Activated T-cell treated with anti-CD3 and anti-CD28 coated beads for 48 hours (primary cell): Measurements from ENCODE around the gene CPVL.

ENCODE experiments used
- DNase-seq: peaks from one replicate; pipeline ENCODE4 v3.0.0-alpha.2; 2020; ENCODE audit warnings: low read depth

The CPVL gene

DNA sequence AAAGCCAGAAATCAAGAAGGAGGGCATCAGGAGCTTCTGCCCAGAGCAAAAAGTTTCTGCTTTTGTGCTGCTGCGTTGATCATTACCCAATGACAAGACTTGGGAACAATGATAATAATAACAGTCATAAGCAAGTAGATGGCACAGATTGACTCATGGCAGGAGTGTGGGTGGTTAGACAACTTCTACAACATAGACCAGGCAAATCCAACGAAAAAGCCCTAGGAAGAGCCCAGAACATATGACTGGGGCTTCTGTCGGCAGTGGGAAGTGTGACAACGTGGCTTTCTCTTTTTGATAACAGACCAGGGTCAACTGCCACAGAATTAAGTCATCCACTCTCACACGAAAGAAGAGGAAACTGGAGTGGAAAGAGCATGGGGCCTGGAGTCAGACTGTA lies 102.8 kb downstream of the CPVL start:
- DNase-seq: no peak

DNA sequence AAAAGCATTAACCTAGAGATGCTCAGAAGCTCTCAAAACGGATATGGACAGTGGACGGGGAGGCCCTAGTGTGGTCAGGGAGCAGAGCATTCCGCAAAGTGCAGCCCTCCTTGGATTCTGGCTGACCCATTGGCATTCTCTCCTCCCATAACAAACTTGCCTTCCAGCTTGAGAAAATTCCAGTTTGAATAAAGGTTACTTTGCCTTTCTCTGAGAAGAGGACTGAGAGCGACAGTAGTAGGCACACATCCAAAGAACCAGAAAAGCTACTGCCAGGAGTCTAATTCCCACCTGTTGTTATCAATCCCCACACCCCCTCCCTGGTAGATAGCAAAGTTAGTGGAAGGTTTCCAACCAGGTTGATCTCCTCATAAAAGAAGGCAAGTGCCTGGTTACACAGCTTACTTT lies 103.5 kb downstream of the CPVL start:
- DNase-seq: no peak

GRCh38 chr7:29041991-29042390 lies 104.3 kb downstream of the CPVL start:
- DNase-seq: no peak

- no peak for DNase-seq
Measured at GRCh38 chr7:29040579-29040925, 105.8 kb downstream of the CPVL start.

DNA sequence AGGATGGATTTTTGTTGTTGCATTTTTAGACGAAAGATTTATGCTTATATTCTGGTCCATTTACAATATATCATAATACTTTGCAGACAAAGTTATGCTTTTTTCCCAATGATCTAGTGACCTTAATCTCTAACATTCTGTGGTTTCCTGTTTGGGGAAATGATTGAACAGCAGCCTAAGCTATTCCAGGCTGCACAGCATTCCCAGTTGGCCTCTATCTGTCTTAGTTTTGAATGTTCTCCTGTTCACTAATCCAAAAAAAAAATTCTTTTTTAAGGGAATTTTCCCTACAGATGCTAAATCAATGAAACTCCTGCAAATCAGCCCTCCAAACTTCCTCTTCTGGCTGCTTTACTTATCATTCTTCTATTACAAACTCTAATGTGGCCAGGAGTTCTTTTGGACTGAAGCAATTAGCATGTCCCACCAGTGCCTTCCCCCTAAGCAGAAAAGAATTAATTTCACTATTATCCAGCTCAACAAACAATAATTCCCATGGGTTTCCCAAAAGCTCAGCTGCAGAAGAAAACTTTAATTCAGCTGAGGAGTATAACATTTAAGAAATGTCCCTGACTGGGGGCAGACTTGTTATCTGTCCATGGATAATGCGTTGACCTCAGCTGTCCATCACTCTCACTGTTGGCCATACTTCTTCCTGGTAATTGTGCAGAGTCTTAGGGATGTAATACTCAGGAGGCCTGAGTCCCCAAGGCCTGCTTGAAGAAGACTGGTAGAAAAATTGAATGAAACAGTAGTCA lies 106.3 kb downstream of the CPVL start:
- DNase-seq: no peak

DNA sequence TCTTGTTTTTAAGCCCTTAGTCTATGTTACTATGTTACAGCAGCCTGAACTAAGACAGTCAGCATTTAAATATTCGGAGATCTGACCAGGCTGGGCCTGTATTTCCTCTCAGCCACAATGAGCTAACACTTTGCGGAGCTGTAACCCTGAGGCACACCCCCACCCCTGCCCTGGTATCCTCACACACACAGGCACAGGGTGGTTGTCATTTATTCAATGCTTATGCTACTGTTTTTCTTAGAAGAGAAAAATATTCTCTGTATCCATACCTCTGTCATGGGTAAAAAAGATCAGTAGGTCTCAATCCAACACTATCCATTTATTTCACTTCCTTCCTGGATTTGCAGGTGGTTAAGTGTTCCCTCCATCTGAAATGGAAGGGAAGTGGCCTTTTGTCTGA lies 107.9 kb downstream of the CPVL start:
- DNase-seq: no peak

DNA sequence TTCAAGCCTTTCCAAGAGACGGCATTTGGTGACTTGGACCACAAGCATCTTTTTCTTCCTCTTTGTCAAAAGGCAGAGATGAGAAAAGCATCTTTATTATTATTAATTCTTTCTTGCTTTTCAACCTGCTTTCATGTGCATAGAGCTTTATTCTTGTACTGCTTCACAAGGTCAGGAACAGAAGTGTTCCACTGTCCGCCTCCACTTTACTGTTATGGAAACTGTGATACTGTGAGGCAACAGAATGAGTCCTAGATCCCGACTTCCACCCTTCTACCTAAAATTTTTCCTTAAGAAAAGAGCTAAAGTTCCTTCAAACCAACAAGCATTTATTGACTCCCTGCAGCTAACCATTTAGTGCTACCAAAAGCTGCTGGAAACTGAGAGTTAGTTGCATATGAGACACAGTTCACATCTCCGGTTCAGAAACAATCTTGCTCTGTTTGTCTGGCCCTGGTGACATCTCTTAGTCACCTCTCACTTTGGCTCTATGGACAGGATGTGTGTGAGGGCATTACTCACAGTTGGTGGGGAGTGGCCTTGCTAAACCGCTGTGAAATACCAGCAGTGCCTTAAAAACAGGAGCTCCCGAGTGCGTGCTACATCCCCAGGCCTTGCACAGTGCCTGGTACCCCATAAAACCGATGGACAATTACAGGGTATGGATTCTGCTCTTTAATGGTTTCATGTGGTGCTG lies 111.1 kb downstream of the CPVL start:
- DNase-seq: no peak

GRCh38 chr7:29033584-29033983 lies 112.8 kb downstream of the CPVL start:
- DNase-seq: no peak

GRCh38 chr7:29032146-29032545 lies 114.2 kb downstream of the CPVL start:
- DNase-seq: no peak

GRCh38 chr7:29030781-29031275 lies 115.5 kb downstream of the CPVL start:
- DNase-seq: no peak

DNA sequence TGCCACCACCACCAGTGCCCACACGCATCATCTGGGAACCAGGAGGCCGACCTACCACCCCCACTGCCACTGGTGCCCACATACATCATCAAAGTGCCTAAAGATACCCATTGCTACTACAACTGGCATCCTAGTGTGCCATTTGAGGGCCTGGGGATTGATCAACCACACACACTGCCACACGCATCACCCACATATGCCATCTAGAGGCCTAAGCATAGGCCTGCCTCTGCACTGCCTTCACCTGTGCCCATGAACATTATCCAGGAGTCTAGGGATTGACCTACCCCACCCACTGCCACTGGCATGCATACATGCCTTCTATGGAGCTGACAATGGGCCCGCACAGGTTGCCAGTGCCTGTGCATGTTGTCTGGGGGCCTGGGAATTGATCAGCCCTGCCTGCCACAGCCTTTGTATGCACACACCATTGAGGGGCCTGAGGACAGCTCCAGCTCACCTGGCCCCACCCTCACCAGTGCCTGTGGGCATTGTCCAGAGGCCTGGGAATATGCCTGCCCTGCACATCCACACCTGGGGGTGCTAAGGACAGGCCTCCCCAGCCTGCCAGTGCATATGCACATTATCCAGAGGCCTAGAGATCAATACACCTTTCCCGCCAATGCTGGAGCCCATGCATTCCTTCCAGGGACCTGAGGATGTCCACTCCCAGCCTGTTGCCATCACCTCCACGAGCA lies 123.9 kb downstream of the CPVL start:
- DNase-seq: no peak

DNA sequence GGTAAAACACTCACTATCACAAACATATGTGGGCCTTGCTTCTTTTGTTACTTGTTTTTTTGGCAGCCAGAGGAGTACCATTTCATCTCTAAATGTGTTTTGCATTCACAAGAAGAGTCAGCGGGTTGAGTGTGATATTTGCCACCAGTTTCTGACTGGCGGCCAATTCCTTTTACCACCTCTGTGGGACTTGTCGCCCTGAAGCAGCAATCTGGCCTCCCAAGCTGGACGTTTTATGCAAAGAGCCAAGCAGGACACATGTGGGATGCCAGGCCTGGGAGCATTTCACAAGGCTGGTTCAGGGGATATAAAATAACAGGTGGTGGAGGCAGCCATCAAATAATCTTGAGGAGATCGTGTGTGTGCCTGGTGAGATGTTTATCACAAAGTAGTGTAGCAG lies 126.4 kb downstream of the CPVL start:
- no peak for DNase-seq

DNA sequence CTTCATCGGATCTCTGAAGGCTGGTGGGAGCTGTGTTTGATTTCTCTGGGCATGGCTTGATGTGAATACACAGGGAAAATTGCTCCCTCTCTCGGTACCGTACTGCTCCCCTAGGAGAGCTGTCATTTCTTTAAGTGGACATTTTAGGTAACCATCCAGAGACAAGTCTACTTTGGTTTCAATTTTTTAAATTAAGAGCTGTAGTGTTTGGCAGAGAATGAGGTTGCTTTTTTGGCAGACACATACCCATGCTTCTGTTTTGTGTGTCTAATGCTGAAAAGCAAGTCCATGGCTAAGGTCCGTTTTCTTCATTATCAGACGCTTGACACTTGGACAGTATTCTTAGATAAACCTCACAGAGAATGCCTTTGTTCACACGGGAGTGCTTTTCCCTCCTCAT lies 127.0 kb downstream of the CPVL start:
- no peak for DNase-seq

- no peak for DNase-seq
Measured at GRCh38 chr7:29017713-29018112, 128.6 kb downstream of the CPVL start.

DNA sequence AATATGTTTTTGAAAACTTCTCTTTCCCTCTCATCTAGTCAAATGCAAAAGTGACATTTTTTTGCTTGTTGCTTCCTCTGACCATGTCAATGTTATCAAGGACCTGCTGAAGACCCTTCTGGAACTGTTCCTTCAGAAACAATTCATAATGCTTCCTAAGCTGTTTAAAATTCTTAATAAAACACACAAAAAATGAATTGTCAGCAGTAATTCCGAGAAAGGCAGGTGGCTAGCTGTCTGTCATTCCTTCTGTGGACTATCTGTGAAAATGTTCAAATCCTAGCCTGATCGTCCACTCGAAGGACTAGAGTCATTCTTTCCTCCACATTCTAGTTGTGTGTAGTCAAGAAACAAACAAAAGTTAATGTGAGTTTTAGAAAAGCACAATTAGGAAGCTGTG lies 131.6 kb downstream of the CPVL start:
- DNase-seq: no peak

DNA sequence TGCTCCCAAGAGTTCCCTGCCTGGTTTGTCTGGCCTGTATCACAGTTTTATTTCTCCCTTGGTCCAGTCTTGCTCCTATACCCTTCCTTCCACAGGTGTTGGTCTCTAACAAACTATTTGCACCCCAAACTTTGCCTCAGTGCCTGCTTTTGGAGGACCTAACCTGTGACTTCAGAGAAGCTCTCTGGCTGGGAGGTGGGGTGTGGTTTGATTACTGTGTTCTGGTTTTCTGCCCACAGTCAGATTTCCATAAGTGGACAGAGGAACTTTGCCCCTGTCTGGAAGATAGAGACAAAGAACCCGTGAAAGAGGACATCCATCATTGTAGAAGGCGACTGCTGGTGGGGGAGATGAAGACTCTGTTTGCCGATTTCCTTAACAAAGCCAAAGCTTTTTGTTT lies 132.4 kb downstream of the CPVL start:
- no peak for DNase-seq

DNA sequence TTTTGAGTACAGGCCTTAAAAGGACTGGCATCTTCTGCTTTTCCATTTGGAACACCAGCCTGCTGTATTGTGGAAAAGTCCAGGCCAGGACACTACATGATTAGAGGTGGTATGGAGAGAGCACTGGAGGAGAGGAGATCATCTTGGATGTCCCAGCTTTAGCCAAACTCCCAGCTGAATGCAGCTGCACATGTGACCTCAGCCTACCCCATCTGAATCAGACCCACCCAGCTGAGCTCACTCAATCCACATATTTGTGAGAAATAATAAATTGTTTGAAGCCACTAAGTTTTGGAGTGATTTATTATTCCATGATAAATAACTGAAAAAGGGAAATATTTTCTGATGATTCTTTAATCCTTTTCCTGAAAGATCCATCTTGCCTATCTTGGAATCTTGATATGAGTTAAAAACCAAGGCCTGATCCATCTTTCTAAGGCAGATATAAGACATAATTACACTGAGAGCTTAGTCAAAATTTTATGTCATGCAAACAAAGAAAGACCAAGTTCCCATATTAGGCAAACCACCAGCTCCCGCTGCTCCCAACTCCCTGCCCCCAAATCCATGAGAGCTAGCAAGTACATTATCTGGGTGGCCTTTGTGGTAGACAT lies 133.1 kb downstream of the CPVL start:
- no peak for DNase-seq

DNA sequence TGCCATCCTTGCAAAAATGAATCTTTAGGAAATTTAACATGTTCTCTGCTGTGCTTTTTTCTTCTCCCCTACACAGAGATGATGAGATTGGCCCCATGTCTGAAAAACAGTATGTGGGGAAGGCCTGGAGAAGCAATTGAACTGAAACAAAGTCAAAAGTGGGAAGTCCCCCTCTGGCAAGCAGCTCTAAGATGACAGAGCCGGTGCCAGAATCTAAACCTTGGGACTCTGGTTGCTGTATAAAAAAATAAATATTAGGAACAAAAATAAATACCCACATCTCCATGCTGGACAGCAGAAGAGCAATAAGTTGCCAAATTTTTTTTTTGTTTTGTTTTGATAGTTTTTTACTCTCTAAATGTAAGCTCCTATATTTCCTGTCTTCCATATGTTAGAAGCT lies 136.4 kb downstream of the CPVL start:
- DNase-seq: no peak

DNA sequence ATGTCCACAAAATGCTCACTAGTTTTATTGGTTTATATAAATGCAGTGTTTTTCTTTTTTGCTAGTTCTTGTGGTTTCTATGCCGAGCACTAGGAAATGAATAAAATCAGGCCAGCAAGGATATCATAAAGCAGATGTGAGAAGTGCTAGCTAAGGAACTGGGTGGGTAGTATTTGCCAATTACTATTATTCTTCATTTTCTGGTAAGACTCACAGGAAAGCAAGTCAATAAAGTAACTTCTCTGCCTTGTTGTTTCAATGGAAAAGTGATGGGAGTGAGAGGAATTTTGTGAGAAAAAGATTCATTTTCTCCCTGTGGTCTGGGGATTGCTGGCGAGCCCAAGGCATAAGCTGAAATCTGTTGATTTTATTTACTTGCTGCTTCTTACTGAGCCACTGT lies 137.7 kb downstream of the CPVL start:
- no peak for DNase-seq

DNA sequence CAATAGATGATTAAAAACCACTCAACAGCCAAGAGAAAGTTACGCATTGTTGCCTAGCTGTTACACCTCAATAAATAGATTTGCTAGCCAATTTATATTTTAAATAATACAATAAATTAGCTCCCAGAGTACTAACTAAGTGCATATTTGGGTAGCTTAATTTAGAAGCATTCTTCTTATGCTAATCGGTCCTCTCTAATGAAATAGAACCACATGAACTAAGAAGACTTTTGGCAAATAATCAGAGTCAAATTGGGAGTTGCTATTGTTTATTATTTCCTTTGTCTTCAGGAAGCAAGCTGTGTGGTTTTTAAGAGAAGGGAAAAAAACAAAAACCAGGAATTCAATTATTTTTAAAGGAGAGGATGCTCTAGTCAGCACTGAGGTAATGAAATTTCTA lies 139.2 kb downstream of the CPVL start:
- DNase-seq: no peak

- no peak for DNase-seq
Measured at GRCh38 chr7:29005829-29006228, 140.5 kb downstream of the CPVL start.

GRCh38 chr7:29005406-29005805 lies 140.9 kb downstream of the CPVL start:
- DNase-seq: no peak

GRCh38 chr7:29003703-29004102 lies 142.6 kb downstream of the CPVL start:
- DNase-seq: no peak
